Hypothalamus (tissue), 51 donors: Measurements from ENCODE around the gene BBX.
A peak's percentile ranks its signal among the peaks of the same experiment; 100 is the strongest.

Source experiments
- DNase-seq, 51 donors: peaks; one replicate each; lab custom pipeline; 2025; lab: John Stamatoyannopoulos, UW

BBX gene

DNA sequence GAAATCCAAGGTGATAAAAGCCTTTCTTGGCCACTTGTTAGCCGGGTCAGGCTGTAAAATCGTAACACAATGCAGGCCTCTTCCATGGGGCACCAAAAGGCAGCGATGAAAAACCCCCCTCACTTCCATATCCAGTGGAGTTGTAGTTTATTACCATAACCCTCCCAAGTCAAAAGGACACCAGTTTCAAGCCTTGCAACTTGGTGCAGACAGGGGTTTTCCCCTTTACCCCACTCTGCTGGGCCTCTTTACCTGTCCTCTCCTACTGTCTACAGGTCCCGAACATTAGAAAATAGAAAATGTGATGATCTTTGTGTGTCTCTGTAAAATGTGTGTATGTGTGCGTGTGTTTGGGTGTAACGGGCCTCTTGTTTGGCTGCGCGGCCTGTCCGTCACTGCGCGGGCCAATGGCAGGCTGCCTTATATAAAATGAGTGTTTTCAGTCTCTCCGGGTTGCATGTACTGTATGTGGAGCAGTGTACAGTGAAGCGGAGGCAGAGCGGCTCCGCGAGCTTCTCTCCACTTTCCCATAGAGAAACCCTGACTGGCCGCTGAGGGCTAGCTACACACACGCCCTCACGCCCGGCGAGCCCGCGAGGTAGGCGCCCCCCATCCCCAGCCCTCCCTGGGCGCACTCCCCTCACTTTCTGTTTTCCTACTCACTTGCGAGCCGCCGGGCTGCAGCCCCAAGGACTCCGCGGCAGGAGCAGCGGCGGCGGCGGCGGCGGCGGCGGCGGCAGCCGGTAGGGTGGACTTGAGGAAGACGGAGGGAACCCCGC is at the start of gene BBX:
TSS of gene BBX (plus strand) at position 453 of the 779 bp plus-strand sequence. CDS start 187,499 bp downstream, outside the sequence.
- DNase-seq = peak; percentile 52 to 98 (median 85)

DNA sequence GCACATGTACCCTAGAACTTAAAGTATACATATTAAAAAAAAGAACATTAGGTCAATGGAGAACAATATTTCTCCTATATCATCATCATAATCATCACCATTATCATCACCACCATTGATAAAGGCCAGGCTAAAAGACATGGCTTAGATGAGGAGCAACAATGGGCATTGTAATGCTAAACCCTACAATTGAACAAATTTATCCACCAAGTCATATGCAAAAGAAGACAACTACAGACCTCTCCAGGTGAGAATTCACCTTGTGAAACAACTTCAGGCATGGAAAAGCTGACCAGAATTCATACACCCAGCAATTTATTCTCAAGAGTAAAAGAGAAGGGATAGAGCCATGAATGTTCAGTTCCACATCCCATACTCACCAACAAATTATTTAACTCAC is 46.3 kb upstream of the BBX start:
- no peak for DNase-seq

DNA sequence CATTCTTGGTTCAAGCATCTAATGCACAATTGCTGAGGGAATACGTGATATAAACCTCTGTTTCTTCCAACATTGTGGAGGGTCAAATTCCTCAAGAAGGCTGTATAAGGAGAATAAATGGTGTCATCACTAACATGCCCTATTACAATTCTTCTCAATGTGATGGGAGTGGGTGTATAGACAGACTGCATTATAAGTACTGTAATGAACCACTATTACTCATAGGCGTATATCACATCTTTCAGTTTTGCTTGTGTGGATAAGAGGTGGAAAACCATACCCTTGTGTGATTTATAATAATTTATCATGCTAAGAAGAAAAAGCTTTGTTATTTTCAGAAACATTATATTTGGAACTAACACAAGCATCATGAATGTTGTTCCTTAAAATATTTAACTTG is 35.3 kb upstream of the BBX start:
- DNase-seq = no peak

DNA sequence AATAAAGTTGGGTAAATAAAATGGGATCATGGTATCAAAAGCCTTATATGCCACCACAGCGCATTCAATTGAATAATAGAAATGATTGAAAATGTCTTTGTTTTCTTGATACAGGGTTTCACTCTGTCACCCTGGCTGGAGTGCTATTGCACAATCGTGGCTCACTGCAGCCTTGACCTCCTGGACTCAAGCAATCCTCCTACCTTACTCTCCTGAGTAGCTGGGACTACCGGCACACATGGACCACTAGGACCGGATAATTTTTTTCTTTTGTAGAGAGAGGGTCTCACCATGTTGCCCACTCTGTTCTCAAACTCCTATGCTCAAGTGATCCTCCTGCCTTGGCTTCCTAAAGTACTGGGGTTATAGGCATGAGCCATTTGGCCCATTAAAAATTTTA is 33.8 kb upstream of the BBX start:
- DNase-seq = no peak

DNA sequence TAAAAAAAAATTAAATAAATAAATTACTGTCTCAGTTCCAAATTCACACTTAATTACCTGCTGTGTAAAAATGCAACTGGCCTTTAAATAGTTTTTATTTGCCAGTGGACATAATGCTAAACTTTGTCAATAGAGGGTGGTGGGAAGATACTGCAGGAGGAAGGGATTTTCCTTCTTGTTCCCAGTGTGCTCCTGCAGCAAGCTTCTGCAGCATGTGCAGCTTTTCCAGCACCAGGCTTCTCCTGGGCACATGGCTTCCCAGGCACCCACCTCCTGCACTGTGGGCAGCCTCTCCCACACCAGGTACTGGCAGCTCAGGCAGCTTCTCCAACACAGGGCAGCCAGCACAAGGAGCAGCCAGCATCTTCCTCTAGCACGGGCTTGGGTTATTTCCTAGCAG is 29.6 kb upstream of the BBX start:
- DNase-seq = no peak

DNA sequence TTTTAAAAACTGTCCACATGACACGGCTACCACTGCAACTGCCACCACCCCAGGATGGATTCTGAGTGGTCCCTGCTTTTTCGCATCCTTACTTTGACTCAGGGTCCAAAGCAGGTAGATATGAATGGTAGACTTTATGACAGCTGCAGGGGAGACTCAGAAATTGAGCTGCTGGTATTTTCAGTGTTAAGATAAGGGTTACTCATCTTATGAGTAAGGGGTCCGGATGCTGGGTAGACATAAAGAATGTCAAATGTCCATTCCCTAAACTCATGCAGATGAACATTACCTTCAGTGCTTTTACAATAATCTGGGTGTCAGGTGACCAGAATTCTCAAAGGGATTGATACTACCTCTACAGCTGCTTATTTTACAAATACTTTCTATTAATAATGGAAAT is 25.9 kb upstream of the BBX start:
- no peak for DNase-seq

DNA sequence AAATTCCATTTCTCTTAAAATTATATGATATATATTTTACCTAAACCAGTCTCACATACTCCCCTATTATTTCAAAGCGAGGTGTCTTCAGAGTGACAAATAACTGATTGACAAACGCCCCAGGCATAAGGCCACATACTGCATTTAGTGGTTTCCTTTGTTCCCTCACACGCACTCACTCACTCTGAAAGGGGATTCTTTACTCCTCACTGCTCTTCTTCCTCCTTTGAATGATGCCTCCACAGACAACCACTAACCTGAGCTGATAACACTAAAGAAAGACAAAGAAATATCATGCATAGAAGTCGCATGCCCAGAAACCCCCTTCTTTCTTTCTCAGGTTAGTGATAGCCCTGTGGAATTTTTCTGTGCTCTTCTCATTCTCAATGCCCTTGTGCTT is 24.1 kb upstream of the BBX start:
- DNase-seq = no peak

DNA sequence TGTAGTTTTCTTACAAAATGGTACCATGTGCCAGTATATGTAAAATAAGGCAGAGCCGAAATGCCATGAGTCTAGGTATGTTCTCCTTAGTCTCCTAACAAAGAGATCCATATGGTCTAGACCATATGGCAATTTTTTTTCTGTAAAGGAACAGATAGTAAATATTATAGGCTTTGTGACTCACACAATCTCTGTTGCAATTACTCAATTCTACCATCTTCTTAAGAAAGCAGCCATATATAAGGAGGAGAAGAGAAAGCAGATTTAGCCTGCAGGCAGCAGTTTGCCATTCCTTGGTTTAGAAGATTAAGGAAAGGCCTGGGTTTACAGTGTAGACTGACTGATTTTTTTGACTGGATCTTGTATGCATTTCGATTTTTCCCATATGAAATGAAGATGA is 16.3 kb upstream of the BBX start:
- no peak for DNase-seq

DNA sequence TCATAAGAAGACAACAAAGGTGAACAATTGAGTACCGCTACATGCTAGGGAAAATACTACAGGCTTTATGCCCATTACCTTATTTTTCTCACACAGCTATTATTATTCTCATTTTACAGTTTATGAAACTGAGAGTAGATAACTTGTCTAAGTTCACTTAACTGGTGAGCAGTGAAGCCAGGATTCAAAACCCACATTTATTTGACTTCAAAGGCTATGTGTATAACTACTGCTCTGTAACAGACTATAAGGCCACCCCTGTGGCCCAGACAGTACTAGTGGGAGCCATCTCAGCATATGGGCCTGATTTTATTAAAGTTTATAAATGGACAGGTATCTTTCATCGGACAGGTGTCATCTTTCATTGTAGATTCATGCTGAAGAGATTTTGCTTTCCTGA is 14.4 kb upstream of the BBX start:
- no peak for DNase-seq

DNA sequence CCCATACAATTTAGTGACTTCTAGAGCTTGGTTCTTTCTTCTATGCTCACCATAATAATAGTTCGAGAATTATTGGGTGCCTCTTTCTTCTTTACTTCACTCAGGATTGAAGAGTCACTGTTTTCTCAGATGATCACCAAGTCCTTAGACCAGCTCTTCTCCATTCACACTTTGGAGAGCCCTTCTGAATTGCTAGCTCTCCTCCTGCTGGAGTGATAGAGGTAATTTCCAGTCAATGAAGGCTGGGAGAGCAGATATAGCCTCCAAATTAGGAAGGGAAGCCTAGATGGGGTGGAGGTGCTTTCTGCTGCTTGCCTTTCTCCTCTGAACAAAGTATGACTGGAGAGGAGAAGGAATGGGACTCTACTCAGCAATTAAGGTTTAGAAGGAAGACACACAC is 10.7 kb upstream of the BBX start:
- DNase-seq = no peak

DNA sequence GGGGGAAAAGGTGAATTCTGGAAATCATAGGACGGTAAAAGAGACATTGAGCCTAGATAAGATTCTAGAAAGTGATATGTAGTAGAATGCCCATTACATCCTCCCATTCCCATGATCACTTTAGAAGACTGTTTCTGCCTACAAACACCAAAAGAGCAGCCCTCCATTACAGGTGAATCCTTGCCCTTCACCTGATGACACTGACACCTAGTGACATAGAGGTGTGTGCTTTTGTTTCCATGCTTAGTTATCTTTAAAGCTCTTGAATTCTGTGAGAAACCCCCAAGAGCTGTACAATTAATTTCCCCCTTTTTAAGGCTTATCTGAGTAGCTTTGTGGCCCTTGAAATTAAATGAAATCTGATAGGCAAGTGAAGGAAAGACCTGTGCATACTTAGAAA is 8.3 kb upstream of the BBX start:
- DNase-seq = no peak

DNA sequence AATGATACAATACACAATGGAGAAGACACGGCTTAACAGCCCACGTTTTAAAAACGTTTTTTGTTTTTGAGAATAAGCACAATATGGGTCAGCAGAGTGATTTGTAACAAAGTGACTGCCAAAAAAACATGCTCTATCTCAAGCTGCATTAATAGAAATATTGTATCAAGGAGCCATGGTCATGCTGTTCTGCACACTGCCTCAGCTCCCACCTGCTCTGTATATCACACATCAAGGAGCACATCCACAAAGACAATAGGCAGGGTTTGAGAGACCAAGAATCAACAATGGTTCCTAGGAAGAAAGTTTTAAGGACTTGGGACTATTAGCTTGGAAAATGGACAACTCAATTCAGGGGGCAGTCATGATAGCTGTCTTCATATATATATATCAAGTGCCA is 6.3 kb upstream of the BBX start:
- DNase-seq = no peak

DNA sequence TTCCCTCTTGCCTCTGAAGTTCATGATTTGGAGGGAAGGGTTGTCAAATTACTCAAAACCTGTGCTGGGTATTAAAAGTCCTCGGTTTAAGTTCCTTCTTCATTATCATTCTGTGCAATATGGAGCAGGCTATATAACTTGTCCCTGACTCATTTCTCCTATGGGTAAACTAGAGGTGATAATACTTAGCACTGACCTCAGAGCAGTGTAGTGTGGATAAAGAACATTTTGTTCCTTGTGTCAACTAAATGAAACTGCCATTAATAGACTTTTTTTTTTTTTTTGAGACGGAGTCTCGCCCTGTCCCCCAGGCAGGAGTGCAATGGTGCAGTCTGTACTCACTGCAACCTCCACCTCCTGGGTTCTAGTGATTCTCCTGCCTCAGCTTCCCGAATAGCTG is 2.2 kb upstream of the BBX start:
- DNase-seq = no peak

DNA sequence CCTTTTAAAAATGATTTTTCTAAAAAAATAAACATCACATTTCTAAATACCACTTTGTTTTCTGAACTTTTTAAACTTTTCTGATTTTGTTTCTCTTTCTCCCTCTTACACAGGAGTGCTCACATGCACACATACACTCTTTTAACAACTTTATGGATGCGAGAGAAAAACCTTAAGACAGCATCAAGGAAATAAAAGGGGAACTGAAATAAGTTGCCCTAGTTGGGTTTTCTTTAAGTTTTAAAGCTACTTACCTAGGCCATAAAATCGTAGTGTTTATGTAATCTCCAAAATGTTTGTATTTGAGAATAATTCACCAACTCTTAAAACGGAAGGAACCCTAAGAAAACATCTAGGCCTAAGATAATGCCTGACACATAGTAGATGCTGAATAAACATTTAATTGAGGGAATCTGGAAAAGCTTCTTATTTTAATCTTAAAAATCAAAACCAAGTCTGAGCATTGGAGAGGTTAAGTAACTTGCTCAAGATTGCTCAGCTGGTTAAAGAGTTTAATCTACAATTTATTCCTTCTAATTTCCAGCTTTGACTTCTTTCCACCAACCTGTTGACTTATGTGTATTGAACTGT is 1.2 kb upstream of the BBX start:
- DNase-seq = no peak

DNA sequence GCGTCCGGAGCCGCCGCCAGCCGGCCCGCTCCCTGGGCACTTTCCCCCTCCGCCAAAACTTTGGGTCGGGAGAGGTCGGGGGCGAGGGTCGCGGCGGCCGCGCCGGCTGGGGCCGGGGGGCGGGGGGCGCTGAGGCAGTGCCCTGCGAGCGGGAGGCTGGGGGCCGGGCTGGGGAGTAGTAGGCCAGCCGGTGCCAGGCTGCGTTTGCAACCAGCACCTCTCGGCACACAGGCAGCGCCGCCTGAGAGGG is 452 bp downstream of the BBX start:
- peak in 31 of 51 donors; percentile 23 to 85 (median 62) for DNase-seq

DNA sequence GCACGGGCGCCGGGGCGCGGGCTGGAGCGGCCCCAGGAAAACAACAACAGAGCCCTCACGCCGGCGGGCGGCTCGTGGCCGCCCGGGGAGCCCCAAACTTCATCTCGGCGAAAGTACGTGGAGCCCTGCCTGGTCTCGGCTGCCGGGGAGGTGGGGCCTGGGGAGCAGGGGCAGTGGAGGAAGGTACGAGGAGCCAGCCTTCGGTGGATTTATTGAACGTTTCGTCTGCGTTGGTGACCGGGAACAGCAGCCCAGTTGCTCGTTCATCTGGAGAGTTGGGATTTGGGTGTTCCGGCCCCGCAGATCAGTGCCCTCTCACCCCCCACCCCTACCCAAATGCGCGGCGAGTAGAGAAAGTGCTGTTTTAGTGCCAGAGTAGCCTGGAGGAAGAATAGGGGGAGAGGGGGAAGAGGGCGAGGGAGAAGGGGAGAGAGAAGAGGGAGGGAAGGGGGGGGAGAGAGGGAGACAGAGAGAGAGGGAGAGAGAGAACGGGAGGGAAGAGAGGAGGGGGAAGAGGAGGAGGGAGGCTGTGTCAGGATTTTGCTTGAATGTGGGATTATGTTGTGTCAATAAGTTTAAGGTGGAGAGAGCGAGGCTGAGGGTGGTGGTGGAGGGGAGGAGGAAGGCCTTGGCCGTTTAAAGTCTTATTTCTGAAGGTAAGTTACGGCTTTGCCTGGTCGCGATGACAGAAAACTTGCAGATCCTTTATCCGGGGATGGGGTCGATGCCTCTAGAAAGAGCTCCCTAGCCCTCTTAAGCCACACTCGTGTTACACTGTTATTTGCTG is 970 bp downstream of the BBX start:
- peak in 43 of 51 donors; percentile 6 to 90 (median 48) for DNase-seq

DNA sequence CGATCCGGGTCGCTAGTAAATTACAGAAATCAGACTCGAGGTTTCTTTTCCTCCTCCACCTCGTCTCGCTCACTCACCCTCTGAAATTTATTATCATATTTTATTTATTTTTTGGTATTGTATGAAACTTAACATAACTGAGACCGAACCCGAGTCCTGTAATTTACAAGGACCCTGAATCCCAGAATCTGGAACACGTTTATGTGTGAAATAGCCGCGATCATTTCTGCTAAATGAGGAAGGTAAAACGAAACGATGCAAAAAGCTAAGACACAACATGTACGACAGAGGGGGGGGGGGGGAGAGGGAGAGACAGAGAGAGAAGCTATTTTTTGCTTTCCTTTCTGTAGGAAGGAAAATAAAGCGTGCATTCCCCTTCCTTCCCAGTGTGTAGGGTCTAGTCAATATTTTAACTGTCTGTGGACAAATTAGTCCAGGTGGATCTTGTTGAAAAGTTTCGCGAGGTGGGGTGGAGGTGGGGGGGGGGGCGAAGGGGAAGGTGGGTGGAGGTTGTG is 1.6 kb downstream of the BBX start:
- peak in 6 of 51 donors; percentile 11 to 88 (median 38) for DNase-seq

DNA sequence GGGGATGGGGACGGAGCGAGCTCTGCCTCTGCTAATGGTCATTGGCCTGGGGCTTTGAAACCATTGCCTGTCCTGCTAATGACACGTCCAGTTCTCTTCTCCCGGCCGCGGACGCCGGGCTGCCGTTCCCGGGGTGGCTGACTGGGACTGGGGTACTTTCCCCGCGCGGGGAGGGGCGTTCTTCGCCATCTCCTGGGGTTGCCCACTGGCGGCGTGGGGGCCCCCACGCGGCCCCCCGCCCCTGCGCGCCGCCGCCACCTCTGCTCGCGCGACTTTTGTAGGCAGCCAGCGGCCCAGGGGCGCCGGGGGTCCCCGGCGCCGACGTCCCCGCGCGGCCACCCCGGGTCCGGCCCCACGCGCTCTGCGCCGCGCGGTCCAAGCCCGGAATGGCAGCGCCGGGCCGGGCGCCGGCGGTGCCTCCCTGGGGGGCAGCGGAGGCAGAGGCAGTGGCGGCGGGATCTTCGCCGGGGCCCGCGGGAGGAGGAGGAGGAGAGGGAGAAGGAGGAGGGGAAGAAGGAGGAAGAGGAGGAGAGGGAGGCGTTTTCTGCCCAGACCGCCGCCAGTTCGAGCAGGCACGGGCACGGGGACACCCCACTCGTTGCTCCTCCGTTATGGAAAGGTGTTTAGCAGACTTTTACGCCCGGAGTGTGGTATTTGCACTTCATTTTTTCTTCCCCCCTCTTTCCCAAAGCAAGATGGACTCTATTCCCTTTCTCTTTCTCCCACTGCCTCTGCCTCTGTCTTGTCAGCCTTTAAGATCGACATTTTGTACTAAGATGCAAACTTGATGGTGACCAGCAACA is 2.3 kb downstream of the BBX start:
- peak in 46 of 51 donors; percentile 2 to 77 (median 38) for DNase-seq

DNA sequence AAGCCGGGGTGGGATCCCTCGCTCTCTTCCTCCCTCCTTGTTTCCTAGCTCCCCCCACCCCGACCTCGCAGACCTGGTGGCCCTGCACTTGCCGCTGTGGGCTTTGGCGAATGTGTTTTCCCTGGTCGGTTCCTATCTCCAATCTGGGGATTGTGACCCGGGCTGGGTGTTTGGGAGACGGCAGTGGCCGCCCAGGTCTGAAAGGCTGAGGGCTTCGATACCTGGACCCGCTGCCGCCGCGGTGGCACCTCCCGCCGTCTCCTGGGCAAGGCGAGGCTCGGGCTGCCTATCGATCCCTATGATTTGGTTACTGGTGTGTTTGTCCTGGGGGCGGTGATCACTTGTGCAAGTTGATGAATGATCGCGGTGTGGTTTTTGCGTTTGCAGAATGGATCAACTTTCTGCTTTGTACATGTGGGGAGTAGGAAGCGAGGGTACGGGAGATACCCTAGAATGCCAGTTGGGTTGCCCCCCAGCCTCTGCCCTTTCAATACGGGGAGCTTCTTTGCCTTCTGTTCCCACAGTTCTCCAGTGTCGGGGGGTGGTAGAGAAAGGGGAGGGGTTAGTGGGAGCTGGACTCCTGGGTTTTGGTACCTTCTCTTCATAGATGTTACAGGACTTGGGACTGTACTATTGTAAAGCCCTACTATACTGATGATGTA is 3.0 kb downstream of the BBX start:
- DNase-seq = peak in 39 of 51 donors; percentile 1 to 49 (median 21)

DNA sequence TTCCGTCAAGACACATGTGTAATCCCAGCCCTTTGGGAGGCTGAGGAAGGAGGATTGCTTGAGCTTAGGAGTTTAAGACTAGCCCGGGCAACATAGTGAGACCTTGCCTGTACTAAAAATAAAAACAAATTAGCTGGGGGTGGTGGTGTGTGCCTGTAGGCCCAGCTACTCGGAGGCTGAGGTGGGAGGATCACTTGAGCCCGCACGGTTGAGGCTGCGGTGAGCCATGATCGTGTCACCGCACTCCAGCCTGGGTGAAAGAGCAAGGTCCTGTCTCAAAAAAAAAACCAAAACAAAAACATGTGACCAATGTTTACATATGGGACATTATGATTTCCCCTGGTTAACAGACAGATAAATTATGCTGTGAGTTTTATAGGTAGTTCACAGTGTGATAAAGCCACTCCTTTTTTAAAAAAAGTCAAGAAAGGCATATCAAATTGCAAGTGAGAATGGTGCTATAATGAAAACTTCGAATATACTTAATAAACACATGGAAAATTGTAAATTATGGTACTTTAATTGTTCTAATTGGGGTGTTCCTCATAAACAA is 9.2 kb downstream of the BBX start:
- no peak for DNase-seq
